Measurements from ENCODE around the gene MRPL50.

- TF ChIP-seq EZH2 (IDR thresholded peaks at IDR 0.05; ENCODE audit: insufficient read depth, low read length) = no peak
- TF ChIP-seq, protein P1, sequence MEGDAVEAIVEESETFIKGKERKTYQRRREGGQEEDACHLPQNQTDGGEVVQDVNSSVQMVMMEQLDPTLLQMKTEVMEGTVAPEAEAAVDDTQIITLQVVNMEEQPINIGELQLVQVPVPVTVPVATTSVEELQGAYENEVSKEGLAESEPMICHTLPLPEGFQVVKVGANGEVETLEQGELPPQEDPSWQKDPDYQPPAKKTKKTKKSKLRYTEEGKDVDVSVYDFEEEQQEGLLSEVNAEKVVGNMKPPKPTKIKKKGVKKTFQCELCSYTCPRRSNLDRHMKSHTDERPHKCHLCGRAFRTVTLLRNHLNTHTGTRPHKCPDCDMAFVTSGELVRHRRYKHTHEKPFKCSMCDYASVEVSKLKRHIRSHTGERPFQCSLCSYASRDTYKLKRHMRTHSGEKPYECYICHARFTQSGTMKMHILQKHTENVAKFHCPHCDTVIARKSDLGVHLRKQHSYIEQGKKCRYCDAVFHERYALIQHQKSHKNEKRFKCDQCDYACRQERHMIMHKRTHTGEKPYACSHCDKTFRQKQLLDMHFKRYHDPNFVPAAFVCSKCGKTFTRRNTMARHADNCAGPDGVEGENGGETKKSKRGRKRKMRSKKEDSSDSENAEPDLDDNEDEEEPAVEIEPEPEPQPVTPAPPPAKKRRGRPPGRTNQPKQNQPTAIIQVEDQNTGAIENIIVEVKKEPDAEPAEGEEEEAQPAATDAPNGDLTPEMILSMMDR (IDR thresholded peaks at IDR 0.05; ENCODE audit: insufficient read depth, low read depth, low read length) = no peak
These were observed 31.3 kb upstream of the MRPL50 start for GRCh38 chr9:101429736-101430135.

All from astrocyte (in vitro differentiated cells and primary cell).